ENCODE results near the gene UBA52.
"Not testable (repeated sequence)": the region's sequence is repeated elsewhere in the genome, so short reads cannot be mapped to it uniquely, and the experiment has no call there.

The UBA52 gene

GRCh38 chr19:18592732-18593131, 21.1 kb downstream of the UBA52 start:
- FAIRE-seq; DNase-seq (ENCODE audit: low spot score): not testable (repeated sequence)

DNA sequence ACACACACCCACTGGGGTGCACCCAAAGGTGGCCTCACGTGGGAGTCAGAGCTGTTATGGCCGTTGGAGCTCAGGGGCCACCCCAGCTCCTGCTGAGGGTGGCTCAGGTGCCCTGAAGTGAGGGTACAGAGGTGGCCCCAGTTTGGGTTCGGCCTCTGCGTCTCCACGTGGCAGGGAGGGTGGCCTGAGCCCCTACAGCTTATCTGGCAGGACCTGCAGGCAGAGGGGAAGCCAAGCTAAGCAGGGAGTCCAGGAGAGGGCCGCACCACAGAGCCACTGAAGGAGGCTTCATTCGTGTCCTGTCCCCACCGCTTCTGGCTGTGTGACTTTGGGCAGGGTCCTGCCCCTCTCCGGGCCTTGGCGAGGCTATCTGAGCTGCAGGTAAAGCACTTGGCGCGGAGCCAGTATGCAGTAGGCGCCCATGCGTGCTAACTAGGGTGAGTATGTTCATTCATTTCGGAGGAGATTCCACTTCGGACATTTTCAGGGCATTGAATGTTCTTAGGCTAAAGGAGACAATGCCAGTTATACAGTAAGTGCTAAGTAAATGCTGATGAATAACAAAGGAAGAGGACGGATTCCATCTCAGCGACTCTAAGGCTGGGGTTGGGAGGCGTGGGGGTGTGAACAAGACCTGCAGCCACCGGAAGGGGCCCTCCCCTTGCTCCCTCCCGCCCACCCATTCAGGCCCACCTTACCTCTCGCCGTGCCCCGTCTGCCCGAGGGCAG, 21.9 kb downstream of the UBA52 start:
- FAIRE-seq = no peak

GRCh38 chr19:18594096-18594823, 22.6 kb downstream of the UBA52 start:
- DNase-seq (ENCODE audit: low spot score) (peak; percentile 33), FAIRE-seq (no peak)

More for the DNA sequence above, 21.9 kb downstream of the UBA52 start:
- no peak for DNase-seq (ENCODE audit: low spot score)

GRCh38 chr19:18594824-18595373, 23.2 kb downstream of the UBA52 start:
- DNase-seq (ENCODE audit: low spot score) = no peak
- FAIRE-seq = no peak

- no peak for FAIRE-seq
Observed at GRCh38 chr19:18595475-18595874, 23.8 kb downstream of the UBA52 start.

GRCh38 chr19:18596752-18597157, 25.1 kb downstream of the UBA52 start:
- FAIRE-seq (no peak), DNase-seq (ENCODE audit: low spot score) (no peak)

More at GRCh38 chr19:18595475-18595874, 23.8 kb downstream of the UBA52 start:
- DNase-seq (ENCODE audit: low spot score) = no peak

GRCh38 chr19:18597809-18598660, 26.4 kb downstream of the UBA52 start:
- FAIRE-seq (no peak), DNase-seq (ENCODE audit: low spot score) (no peak)

- FAIRE-seq = no peak
- no peak for DNase-seq (ENCODE audit: low spot score)
Observed at GRCh38 chr19:18599485-18599884, 27.8 kb downstream of the UBA52 start.

- not testable (repeated sequence) for FAIRE-seq; DNase-seq (ENCODE audit: low spot score)
Observed at GRCh38 chr19:18600692-18601397, 29.2 kb downstream of the UBA52 start.

DNA sequence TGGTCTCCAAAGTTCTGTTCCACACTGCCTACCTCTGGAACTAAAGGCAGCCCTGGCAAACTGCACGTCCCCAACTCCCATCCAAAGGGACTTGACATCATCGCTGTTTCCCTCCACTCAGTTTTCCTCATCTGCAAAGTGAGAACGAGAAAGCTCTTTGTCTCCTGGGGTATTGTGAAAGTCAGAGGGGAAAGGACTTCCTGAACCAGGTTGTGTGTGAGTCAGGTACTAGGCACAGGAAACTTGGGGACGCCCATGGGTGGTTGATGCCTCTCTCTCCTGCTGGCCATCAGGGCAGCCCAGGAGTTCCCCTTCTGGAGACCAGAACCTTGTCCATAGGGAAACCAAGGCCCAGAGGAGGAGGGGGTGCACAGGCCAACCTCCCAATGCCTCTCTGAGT, 30.2 kb downstream of the UBA52 start:
- DNase-seq (ENCODE audit: low spot score) (no peak), FAIRE-seq (no peak)

GRCh38 chr19:18603255-18603957, 31.7 kb downstream of the UBA52 start:
- DNase-seq (ENCODE audit: low spot score) (no peak), FAIRE-seq (no peak)

DNA sequence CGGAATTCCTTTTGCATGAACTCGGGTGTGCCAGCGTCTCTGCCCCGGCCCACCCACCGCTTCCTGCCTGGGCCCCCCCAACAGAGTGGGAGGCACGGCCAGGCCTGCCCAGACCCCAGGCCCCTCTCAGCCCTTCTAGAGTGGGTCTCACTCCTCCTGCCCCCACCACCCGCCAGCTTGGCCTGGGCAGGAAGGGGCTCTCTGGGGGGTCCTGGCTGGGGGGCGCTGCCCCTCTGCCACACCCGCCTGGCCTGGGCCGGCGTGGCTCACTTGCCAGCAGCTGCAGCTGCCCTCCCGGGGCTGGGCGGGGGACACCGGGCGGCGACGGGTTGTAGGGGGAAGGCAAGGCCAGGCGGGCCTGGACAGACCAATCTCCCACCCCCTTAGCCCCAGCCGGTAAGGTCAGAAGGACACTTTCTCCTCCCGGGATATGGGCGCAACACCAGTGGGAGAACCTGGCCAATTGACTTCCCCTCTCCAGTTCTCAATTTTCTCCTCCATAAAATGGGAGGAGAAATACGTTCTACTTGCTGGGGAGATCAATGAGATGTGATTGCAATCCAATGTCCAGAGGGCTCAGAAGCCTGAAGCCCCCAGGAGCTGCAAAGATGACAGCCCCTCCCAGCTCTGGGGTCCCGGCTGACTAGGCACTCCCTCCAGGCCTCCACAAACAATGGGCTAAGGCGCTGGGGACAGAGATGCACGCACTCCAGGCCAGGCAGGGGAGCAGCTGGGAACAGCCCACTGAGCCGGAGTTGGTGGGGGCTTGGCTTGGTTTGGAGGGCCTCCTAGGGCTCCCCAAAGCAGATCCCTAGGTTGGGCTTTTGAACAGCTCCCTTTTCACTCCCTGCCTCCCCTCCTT, 32.5 kb downstream of the UBA52 start:
- FAIRE-seq = no peak
- DNase-seq (ENCODE audit: low spot score) = no peak

- FAIRE-seq (no peak), DNase-seq (ENCODE audit: low spot score) (no peak)
Observed at GRCh38 chr19:18604820-18605159, 33.1 kb downstream of the UBA52 start.

DNA sequence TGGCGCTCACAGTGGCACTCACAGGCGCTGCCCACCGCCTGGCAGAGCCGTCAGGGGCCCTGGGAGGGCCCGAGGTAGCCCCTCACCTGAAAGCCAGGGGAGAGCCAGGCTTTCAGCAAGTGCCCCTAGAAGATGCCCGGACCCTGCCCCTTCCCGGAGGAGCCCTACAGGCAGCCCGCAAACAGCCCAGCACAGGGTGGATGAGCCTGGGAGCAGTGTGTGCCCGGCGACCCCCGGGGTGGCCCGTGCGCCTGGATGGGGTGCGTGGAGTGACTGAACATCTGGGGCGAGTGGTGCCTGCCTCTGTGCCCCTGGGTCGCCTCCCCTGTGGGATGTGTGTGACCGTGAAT, 33.5 kb downstream of the UBA52 start:
- DNase-seq (ENCODE audit: low spot score) (no peak), FAIRE-seq (no peak)

GRCh38 chr19:18605546-18606280, 34.1 kb downstream of the UBA52 start:
- FAIRE-seq (no peak), DNase-seq (ENCODE audit: low spot score) (no peak)

DNA sequence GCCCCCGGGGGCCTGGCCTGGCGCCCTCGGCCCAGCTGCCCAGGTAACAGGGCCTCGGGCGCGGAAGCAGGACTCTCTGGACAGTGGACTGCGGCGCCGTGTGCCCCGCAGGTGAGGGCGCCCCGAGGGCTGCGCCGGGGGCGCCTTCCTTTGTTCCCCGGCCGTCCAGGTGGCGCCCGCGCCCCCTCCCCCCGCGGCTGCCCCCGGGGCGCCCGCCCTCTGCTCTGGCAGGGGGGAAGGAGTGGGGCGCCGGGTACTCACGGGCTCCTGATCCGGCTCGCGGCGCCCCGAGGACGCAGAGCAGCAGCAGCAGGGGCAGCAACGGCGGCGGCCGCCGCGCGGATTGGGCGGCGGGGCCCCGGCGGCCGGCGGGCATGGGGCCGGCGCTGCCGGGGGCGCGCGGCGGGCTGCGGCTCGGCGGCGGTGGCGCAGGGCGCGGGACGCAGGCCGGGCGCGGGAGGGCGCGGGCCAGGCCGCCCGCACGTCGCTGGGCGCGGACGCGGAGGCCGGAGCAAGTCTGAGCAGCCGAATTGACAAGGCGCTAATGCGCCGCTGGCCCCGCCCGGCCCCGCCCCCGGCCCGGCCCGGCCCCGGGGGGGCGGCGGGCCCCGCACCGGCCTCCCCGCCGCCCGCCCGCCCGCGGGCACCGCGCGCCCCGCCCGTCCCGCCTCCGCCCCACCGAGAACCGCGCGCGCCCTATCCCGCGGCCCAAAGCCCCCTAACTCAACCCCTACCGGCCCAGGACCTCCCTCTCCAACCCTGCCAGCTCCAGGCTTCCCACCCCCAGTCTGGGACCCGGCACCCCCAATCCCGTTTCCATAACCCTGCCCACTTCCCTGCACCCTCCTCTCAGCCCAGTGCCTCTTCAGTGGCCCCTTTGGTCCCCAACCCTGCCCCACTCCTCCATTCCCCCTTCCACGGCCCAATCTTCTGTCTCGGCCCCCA, 34.9 kb downstream of the UBA52 start, which contains the start of gene CRLF1:
Gene CRLF1 (minus strand): TSS at position 519 of the 945 bp plus-strand sequence. CDS start 143 bp downstream, at position 376.
- no peak for DNase-seq (ENCODE audit: low spot score)
- no peak for FAIRE-seq

All from RCC 7860 (cell line).